Stimulated activated naive CD8-positive, alpha-beta T cell treated with anti-CD3 and anti-CD28 coated beads, Interleukin-15, amount 100 ng/mL, for 72 hours (primary cell): ENCODE measurements around the gene PHRF1.

ENCODE experiments used
- ATAC-seq: fragments of 150-1000 bp; cut with Tn5 transposase; 2 replicates; pipeline ENCODE4 v1.10.0; 2021; ENCODE audit warnings: mild to moderate bottlenecking, moderate library complexity
- DNase-seq, 2 donors: peaks; one replicate each; pipeline ENCODE4 v3.0.0; 2021 to 2022
- H3K27ac Mint-ChIP-seq, 2 donors: one replicate each; pipeline ENCODE4 v1.8.0; 2022; ENCODE audit warnings: mild to moderate bottlenecking in 2 of 2, mixed read lengths in 2 of 2, moderate library complexity in 2 of 2
- H3K27me3 Mint-ChIP-seq: one replicate; pipeline ENCODE4 v1.8.0; 2022; ENCODE audit warnings: mixed read lengths
- H3K4me1 Mint-ChIP-seq: one replicate; pipeline ENCODE4 v1.8.0; 2022; ENCODE audit warnings: mild to moderate bottlenecking, mixed read lengths
- H3K4me3 Mint-ChIP-seq, 2 donors: one replicate each; pipeline ENCODE4 v1.8.0; 2022; ENCODE audit warnings: mild to moderate bottlenecking in 2 of 2, mixed read lengths in 2 of 2, moderate library complexity in 1 of 2
- H3K9me3 Mint-ChIP-seq, 2 donors: one replicate each; pipeline ENCODE4 v1.8.0; 2022; ENCODE audit warnings: mixed read lengths in 2 of 2

PHRF1 gene

DNA sequence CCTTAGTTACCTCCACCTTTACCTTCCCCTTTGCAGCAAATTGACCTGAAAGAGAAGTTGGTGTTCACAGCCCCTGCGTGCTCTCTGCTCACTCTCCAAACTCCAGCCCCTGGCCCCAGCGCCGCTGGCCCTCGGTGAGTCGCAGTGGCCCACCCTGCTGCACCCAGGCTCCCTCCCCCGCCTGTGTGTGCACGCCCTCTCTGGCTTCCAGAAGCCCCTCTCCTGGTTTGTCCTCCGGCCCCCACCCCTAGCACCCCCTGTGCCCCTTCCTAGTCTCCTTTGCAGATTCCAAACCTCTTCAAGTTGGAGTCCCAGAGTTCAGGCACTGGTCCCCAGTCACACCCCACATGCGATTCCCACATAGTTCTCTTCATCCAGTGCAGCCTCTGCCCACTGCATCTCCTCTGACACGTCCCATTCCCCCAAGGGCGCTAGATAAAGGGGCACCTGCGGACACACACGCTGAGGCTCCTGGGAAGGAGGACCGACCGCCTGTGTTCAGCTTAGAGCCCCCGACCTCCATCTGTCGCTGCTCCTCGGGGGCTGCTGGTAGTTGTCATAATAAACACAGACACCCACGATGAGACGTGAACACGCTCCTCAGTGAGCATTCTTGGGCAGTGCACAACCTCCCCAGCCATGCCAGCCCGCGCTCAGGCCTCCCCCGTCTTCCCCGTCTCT is 1.5 kb upstream of the PHRF1 start:
- Mint-ChIP-seq H3K4me1 (peaks cover 52% of the 10 kb centered on the region), H3K4me3 (peak overlapping the region; percentile 75 to 89), H3K9me3 (no peaks in the 10 kb centered on the region), H3K27me3 (peaks cover 16% of the 10 kb centered on the region), H3K27ac (peak overlapping the region in 1 of 2 donors; percentile 8)
- ATAC-seq, result no peak
- DNase-seq, result no peak

DNA sequence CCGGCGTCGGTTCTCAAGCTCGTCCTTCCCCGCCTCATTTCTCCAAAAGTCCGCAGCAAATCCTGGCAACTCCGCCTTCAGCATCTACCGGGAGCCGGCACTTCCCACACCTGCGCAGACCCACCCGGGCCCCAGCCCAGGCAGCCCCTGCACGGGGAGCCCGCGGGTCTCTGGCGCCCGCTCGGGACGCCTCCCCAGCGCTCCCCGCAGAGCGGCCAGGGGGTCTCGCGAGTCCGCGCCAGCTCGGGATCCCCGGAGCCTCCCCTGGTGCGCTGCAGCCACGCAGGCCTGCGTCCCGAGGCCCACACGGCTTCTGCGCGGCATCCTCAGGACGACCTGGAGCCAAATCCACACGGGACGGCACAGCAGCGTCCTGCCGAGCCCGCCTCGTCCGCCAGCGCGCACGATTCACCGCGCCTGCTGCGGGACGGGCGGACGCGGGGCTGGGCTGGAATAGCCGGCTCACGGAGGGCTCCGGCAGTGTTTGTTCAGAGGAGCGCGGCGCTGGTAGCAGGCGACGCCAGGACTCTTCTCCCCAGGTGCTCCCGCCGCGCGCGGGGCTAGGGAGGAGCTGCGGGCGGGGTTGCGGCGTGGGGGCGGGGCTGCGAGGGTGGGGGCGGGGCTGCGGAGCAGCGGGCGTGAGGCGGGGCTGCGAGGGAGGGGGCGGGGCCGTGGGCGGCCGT is 816 bp upstream of the PHRF1 start:
- ATAC-seq (peak; percentile 33), DNase-seq (no peak)
- Mint-ChIP-seq H3K4me1 (peaks cover 54% of the 10 kb centered on the region), H3K9me3 (no peaks in the 10 kb centered on the region), H3K27ac (peak overlapping the region in 1 of 2 donors; percentile 78), H3K27me3 (peaks cover 16% of the 10 kb centered on the region), H3K4me3 (peak overlapping the region; percentile 75 to 89)

DNA sequence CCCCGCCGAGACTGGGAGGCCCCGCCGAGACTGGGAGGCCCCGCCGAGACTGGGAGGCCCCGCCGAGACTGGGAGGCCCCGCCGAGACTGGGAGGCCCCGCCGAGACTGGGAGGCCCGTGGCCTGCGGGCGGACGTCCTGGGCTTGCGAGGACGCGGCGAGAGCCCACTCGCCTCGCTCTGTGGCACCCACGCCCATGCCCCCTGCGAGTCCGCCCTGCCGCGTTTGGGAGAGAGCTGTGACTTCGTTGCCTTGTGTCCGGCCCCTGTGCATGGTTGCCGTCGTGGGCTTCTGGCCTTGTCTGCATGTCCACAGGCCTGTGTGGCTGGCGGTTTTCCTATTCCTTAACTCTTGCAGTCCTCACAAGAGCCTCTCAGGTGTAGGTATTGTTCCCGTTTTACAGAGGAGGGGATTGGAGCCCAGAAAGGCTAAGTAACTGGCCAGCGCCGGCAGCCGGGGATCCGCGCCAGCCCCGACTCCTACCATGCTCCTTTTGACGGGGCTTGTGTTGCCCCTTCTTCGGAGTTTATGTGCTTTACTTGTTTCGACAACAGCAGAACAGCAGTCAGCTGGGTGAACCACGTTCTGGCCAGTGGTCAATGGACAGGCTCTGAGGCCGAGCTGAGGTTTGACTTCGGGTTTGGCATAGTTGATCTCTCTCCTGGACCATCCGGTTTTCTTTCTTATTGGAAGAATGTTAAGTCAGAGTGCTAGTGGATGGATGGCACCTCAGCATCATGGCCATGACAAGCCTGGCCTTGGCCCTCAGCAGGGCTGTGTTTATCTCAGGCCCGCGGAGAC is 741 bp downstream of the PHRF1 start:
- ATAC-seq, result no peak
- DNase-seq, result peak in 1 of 2 donors; percentile 45
- H3K27me3 Mint-ChIP-seq, result peaks cover 16% of the 10 kb centered on the region
- peak overlapping the region; percentile 88 to 93 for H3K4me3 Mint-ChIP-seq
- H3K9me3 Mint-ChIP-seq, result no peaks in the 10 kb centered on the region
- peaks cover 63% of the 10 kb centered on the region for H3K4me1 Mint-ChIP-seq
- H3K27ac Mint-ChIP-seq, result peak overlapping the region; percentile 89 to 95

DNA sequence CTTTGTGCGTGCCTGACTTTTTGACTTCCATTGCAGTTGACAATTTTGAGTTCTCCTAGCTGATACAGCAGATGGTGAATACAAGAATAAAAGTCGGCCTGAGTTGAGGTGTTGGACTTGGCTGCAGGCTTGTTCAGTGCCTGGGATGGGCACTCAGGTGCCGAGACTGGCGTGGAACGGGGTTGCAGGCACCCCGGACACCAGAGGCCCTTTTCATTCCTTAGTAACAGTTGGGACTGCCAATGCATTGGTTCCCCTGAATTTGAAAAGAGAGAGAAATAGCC is 1.3 kb downstream of the PHRF1 start:
- Mint-ChIP-seq H3K4me3 (peak overlapping the region; percentile 88 to 93), H3K27ac (peak overlapping the region; percentile 89 to 95), H3K4me1 (peaks cover 63% of the 10 kb centered on the region), H3K27me3 (peaks cover 16% of the 10 kb centered on the region), H3K9me3 (no peaks in the 10 kb centered on the region)
- DNase-seq (no peak), ATAC-seq (no peak)

DNA sequence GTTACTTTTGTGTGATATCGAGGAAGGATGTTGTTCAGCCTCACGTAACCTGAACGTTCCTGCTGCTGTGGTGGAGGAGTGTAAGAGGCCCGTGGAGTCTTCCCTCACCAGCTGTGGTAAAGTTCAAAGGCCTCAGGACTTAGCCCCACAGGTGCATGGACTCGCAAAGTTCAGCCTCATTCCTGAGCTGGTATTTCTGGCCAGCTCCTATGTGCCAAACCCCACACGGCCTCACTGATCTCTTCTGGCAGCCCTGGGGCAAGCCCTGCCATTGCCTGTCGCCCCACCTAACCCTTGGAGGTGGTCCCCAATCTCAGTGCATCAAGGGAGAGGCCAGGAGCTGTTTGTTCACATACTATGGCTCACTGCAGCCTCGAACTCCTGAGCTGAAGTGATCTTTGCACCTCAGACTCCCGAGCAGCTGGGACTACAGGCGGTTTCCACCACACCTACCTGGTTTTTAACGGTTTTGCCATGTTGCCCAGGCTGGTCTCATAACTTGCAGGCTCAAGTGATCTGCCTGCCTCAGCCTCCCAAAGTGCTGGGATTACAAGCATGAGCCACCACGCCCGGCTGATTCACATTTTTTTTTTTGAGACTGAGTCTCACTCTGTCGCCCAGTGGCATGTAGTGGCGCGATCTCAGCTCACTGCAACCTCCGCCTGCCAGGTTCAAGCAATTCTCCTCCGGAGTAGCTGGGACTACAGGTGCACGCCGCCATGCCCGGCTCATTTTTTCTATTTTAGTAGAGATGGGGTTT is 2.2 kb downstream of the PHRF1 start:
- Mint-ChIP-seq H3K27me3 (peaks cover 16% of the 10 kb centered on the region), H3K9me3 (no peaks in the 10 kb centered on the region), H3K4me3 (peak overlapping the region; percentile 88 to 93), H3K27ac (peak overlapping the region in 1 of 2 donors; percentile 95), H3K4me1 (peaks cover 63% of the 10 kb centered on the region)
- DNase-seq (no peak), ATAC-seq (no peak)

DNA sequence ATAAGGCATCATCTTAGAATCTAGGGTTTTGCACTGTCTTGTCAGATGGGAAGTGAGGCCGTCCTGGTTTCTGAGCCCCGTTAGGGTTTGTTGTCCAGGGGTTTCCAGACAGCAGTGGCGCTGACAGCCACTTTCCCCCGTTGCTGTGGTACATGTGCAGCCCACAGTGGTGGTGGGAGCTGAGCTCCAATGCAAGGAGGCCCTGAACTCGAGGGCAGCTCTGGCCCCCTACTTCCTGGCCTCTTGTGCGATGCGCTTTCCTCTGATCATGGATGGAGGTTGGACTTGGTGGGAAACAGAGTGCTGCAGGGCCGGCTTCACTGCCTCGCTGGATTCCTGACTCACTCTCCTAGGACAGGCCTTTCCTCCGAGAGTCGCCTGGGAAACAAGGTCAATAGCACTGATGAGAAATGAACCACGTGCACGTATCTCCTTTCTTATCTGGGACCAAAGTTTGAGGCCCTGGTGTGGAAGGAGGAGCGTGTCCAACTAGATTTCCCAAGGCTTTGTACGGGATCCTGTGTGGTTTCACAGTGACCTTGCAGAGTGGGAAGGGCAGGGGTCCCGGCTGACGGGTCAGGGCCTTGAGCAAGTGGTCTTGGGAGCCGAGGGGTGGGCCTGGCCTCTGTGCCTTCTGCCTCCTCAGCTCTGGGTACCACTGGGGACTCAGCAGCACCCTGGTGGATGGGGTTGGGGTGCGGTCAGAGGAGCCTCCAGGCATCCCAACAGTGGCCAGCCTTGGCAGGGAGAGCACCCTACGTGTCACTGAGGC is 3.7 kb downstream of the PHRF1 start:
- peak overlapping the region in 1 of 2 donors; percentile 95 for H3K27ac Mint-ChIP-seq
- no peaks in the 10 kb centered on the region for H3K9me3 Mint-ChIP-seq
- H3K4me3 Mint-ChIP-seq, result peak overlapping the region in 1 of 2 donors; percentile 93
- DNase-seq (no peak), ATAC-seq (no peak)
- H3K27me3 Mint-ChIP-seq, result peaks cover 4% of the 10 kb centered on the region
- peaks cover 58% of the 10 kb centered on the region for H3K4me1 Mint-ChIP-seq

DNA sequence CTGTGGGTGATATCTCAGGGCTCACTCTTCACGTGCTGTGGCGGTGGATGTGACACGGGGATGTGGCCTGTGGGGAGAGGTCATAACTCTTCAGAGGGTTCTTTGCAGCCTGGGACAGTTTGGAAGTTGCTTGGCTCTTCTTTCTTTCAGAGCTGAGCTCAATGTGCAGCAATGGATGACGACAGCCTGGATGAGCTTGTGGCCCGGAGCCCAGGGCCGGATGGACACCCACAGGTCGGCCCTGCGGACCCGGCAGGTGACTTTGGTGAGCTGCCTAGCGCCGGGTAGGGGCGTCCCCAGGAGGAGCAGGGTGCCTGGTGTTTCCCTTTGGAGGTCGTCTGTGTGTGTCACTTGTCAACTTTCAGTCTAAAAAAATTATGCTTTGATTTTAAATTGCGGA is 5.1 kb downstream of the PHRF1 start:
- Mint-ChIP-seq H3K27me3 (no peaks in the 10 kb centered on the region), H3K4me3 (peak overlapping the region in 1 of 2 donors; percentile 11), H3K27ac (peak overlapping the region; percentile 53 to 61), H3K9me3 (no peaks in the 10 kb centered on the region), H3K4me1 (peaks cover 60% of the 10 kb centered on the region)
- ATAC-seq (no peak), DNase-seq (no peak)

DNA sequence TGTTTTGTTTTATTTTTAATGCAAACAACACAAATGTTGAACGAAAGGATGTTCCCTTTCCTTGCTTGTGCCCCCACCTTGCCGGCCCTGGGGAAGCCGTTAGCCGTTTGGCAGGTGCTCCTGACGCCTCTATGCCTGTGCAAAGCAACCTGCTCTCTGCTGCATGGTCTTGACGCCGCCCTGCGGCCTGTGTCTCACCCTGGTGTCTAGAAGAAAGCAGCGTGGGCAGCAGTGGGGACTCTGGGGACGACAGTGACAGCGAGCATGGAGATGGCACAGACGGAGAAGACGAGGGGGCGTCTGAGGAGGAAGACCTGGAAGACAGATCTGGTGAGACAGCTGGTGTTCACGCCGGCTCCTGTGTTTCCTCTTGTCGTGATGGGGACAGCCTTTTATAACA is 5.5 kb downstream of the PHRF1 start:
- Mint-ChIP-seq H3K27me3 (no peaks in the 10 kb centered on the region), H3K27ac (no peak overlapping the region), H3K9me3 (no peaks in the 10 kb centered on the region), H3K4me1 (peaks cover 64% of the 10 kb centered on the region), H3K4me3 (no peak overlapping the region)
- DNase-seq, result no peak
- ATAC-seq, result no peak

DNA sequence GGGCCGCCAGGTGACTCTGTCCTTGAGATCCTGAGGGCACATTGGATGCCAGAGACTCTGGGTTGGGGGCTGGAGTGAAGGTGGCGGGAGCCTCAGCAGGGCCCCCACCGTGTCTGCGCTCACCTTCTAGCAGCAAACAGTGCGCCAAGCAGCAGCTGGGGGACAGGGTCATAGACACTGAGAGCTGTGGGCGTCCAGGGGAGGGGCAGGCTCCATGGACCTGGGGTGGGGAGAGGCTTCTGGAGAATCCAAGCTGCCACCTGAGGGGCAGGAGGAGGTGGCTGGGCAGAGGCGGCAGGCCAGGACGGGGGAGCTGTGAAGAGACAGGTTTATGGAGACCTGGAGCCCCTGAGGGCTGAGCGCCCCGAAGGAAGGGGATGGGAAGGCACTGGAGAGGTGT is 8.0 kb downstream of the PHRF1 start:
- peaks cover 66% of the 10 kb centered on the region for H3K4me1 Mint-ChIP-seq

DNA sequence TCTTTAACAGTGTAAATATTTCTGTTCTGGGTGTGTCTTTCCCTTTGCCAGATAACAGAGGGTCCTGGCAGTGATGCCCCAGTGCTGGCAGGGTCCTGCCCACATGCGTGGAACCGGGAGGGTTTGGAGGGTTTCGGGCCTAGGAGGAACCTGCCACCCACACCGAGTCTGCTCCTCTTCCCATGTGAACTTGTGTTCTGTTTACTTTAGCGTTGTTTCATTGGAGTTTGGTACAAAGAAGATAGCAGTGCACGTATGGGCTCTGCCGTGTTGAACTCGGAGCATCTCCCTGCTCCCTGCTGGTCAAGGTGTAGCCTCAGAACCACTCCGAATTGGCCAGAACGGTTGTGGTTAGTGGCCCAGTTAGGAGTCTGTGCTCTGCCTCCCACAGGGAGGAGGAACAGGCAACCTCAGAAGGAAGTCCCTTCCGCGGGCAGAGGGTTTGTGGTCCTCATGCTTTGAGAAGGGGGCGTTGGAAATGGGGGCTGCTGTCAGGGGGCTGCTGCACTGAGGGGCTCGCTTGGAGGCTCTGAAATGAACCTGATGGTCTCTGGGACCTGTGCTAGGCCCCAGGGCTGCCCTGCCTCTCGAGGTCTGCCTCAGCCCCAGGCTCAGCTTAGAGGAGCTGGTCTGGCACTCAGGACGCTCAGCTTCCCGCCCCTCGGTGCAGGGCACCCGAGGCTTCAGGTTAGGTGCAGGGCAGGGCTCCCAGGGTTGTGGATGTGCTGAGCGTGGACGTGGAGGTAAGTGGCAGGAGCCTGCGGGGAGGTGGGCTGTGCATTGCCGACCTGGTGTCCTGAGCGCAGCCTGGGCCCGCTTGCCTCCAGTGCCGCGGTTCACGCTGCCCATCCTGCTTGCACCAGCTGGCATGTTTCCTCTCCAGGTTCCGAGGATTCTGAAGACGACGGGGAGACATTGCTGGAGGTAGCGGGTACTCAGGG is 10.4 kb downstream of the PHRF1 start:
- Mint-ChIP-seq H3K4me3 (peak overlapping the region; percentile 51 to 86), H3K4me1 (peaks cover 51% of the 10 kb centered on the region), H3K27ac (peak overlapping the region in 1 of 2 donors; percentile 99), H3K27me3 (no peaks in the 10 kb centered on the region), H3K9me3 (no peaks in the 10 kb centered on the region)
- DNase-seq (no peak), ATAC-seq (no peak)

More for the DNA sequence above, 8.0 kb downstream of the PHRF1 start:
- DNase-seq, result no peak
- Mint-ChIP-seq H3K27me3 (no peaks in the 10 kb centered on the region), H3K4me3 (no peak overlapping the region), H3K9me3 (no peaks in the 10 kb centered on the region), H3K27ac (peak overlapping the region; percentile 74 to 84)
- no peak for ATAC-seq

DNA sequence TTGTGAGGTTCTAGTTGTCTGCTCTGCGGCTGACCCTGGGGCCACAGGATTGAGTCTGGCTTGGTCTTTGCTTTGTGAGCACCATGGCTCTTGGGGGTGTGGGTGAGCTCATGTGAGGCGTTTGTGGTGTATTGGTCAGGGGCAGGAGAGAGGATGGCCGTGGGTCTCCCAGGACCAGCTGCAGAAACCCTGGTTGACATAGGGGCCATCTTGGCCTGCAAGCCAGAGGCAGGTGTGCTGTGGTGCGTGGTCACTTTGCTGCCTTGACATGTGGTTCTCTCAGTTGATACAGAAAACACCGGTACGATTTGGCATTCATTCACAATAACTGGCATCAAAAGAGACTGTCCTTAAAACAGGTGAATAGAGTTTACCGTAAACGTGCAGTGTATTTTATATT is 11.3 kb downstream of the PHRF1 start:
- Mint-ChIP-seq H3K4me1 (peaks cover 51% of the 10 kb centered on the region), H3K4me3 (peak overlapping the region; percentile 82 to 86), H3K27me3 (no peaks in the 10 kb centered on the region), H3K9me3 (no peaks in the 10 kb centered on the region), H3K27ac (peak overlapping the region; percentile 98 to 99)
- peak; percentile 58 for ATAC-seq
- DNase-seq, result no peak

DNA sequence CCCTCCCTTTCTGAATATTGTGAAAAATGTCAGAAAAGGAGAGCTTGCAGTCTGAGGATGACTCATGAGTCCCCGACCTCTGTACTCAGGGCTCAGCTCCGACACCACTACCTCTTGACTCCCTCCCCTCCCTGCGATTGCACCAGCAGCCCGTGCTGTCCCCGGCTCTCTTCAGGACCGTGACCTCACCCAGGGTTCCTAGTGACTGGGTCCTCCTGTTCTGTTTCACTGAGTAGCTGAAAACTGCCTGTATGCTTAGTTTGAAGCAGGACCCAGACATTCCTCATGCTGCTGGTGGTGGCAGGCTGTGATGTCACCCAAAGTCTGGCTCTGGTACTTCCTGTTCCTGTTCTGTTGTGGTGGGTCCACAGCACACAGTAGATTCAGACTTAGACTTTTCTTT is 11.7 kb downstream of the PHRF1 start:
- ATAC-seq, result peak; percentile 99
- peak overlapping the region; percentile 98 to 99 for H3K27ac Mint-ChIP-seq

DNA sequence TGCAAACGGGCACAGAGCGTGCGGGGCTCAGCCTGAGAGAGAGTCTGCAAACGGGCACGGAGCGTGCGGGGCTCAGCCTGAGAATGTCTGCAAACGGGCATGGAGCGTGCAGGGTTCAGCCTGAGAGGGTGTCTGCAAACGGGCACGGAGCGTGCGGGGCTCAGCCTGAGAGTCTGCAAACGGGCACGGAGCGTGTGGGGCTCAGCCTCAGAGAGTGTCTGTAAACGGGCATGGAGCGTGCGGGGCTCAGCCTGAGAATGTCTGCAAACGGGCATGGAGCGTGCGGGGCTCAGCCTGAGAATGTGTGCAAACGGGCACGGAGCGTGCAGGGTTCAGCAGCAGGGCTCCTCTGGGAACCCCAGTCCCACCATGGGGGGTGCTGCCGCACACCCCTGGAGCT is 13.5 kb downstream of the PHRF1 start:
- no peak for DNase-seq
- H3K27me3 Mint-ChIP-seq, result no peaks in the 10 kb centered on the region
- H3K4me1 Mint-ChIP-seq, result peaks cover 51% of the 10 kb centered on the region
- no peak for ATAC-seq
- H3K4me3 Mint-ChIP-seq, result no peak overlapping the region
- H3K9me3 Mint-ChIP-seq, result no peaks in the 10 kb centered on the region
- H3K27ac Mint-ChIP-seq, result no peak overlapping the region

More for the DNA sequence above, 11.7 kb downstream of the PHRF1 start:
- peak overlapping the region; percentile 82 to 86 for H3K4me3 Mint-ChIP-seq
- no peaks in the 10 kb centered on the region for H3K9me3 Mint-ChIP-seq
- peak; percentile 76 to 85 for DNase-seq
- no peaks in the 10 kb centered on the region for H3K27me3 Mint-ChIP-seq
- peaks cover 56% of the 10 kb centered on the region for H3K4me1 Mint-ChIP-seq

DNA sequence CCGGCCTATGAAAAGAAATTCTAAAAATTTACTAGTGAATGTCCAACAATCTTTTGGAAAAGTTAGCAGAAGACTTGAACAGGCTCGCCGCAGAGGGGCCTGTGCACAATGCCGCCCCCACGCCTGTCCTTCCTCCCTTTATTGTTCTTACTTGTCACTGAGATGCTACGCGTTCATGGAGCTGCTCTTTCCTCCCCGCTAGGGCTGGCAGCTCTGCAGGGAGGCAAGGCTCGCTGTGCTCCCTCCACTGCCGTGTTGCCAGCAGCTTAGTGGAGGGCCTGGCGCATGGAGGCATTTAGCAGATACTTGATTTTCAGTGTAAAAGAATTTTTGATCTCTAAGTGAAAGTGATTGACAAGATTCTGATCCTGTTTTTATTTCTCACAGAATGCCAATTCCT is 14.7 kb downstream of the PHRF1 start:
- H3K27ac Mint-ChIP-seq, result no peak overlapping the region
- no peak for ATAC-seq

More for the DNA sequence above, 14.7 kb downstream of the PHRF1 start:
- no peaks in the 10 kb centered on the region for H3K27me3 Mint-ChIP-seq
- H3K9me3 Mint-ChIP-seq, result no peaks in the 10 kb centered on the region
- no peak overlapping the region for H3K4me3 Mint-ChIP-seq
- H3K4me1 Mint-ChIP-seq, result peaks cover 58% of the 10 kb centered on the region
- DNase-seq, result no peak
